ENCODE measurements around the gene RPS6KA2. TPM values are rescaled to one million over a fixed set of nuclear protein-coding genes. Genes with fewer than 3 reads are reported as not detected.

The RPS6KA2 gene
- total RNA-seq, 1 experiment from 2014 or later: 4.1 TPM

DNA sequence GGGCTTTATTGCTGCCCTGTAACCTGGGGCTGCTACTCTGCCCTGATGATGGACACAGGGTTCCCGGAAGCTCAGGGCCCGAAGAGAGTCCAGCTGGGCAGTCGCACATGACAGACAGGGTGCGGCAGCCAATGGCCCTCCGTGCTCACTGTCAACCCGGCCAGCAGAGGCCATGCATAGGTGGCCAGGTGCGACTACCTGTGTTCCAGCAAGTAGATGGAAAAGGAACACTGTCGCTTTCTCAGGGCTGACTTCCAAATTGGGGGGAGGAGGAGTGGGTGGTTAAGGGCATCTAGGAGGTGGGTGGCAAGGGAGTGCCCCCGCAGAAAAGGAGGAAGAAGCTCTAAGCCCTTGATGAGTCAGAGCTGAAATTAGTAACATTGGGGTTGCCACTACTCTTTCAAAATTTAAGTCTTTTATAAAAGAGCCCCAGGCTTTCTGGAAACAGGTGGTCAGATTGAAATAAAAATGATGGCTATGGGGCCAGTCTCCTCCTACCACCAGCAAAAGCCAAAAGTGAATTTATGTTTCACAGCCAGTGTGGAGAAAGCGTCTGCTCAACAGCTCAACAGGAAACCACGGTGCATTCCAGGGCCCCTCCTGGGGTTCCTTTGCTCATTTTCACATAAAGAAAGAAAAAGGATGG, 38.2 kb downstream of the RPS6KA2 start:
- in situ Hi-C loops (cut with HindIII; ENCODE audit: low pct_unique_long_range_greater_than_20kb, low sequenced_read_pairs) (no loop called here), intact Hi-C loops (cut with micrococcal nuclease; ENCODE audit: unreplicated experiment) (no loop called here)
- Histone ChIP-seq H3K36me3 (ENCODE audit: control insufficient read depth, insufficient read depth, low read length) (no peaks in the 10 kb centered on the region), H3K27ac (ENCODE audit: low read length) (no peak overlapping the region), H3K4me1 (ENCODE audit: control insufficient read depth, insufficient read depth, low read length) (no peaks in the 10 kb centered on the region), H3K4me3 (ENCODE audit: low read depth in 2 of 2, low read length in 2 of 2) (no peak overlapping the region), H3K27me3 (ENCODE audit: control insufficient read depth, insufficient read depth, low read length) (no peaks in the 10 kb centered on the region; the same call in 1 of the 2 replicates), H3K9me3 (ENCODE audit: control insufficient read depth, insufficient read depth, low read depth, low read length) (no peaks in the 10 kb centered on the region)
- TF ChIP-seq TCF7L2 (IDR thresholded peaks at IDR 0.05; ENCODE audit: low read depth, low read length): no peak
- TF ChIP-seq, protein P1, sequence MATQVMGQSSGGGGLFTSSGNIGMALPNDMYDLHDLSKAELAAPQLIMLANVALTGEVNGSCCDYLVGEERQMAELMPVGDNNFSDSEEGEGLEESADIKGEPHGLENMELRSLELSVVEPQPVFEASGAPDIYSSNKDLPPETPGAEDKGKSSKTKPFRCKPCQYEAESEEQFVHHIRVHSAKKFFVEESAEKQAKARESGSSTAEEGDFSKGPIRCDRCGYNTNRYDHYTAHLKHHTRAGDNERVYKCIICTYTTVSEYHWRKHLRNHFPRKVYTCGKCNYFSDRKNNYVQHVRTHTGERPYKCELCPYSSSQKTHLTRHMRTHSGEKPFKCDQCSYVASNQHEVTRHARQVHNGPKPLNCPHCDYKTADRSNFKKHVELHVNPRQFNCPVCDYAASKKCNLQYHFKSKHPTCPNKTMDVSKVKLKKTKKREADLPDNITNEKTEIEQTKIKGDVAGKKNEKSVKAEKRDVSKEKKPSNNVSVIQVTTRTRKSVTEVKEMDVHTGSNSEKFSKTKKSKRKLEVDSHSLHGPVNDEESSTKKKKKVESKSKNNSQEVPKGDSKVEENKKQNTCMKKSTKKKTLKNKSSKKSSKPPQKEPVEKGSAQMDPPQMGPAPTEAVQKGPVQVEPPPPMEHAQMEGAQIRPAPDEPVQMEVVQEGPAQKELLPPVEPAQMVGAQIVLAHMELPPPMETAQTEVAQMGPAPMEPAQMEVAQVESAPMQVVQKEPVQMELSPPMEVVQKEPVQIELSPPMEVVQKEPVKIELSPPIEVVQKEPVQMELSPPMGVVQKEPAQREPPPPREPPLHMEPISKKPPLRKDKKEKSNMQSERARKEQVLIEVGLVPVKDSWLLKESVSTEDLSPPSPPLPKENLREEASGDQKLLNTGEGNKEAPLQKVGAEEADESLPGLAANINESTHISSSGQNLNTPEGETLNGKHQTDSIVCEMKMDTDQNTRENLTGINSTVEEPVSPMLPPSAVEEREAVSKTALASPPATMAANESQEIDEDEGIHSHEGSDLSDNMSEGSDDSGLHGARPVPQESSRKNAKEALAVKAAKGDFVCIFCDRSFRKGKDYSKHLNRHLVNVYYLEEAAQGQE (IDR thresholded peaks at IDR 0.05; ENCODE audit: insufficient read depth in 1 of 2, low read depth in 2 of 2, low read length in 1 of 2): no peak
- TF ChIP-seq, protein P2, sequence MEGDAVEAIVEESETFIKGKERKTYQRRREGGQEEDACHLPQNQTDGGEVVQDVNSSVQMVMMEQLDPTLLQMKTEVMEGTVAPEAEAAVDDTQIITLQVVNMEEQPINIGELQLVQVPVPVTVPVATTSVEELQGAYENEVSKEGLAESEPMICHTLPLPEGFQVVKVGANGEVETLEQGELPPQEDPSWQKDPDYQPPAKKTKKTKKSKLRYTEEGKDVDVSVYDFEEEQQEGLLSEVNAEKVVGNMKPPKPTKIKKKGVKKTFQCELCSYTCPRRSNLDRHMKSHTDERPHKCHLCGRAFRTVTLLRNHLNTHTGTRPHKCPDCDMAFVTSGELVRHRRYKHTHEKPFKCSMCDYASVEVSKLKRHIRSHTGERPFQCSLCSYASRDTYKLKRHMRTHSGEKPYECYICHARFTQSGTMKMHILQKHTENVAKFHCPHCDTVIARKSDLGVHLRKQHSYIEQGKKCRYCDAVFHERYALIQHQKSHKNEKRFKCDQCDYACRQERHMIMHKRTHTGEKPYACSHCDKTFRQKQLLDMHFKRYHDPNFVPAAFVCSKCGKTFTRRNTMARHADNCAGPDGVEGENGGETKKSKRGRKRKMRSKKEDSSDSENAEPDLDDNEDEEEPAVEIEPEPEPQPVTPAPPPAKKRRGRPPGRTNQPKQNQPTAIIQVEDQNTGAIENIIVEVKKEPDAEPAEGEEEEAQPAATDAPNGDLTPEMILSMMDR (IDR thresholded peaks at IDR 0.05): no peak
- TF ChIP-seq SIN3A (IDR thresholded peaks at IDR 0.05; ENCODE audit: borderline replicate concordance, insufficient read depth, low read depth, low read length): no peak
- no peak for TF ChIP-seq POLR2AphosphoS5 (IDR thresholded peaks at IDR 0.05; ENCODE audit: low read depth, low read length)
- ATAC-seq: no peak
- no TSS peak for BruUV-seq (replicated peaks)
- CTCF ChIA-PET: no interaction called here
- POLR2A ChIA-PET: no interaction called here
- no peak for DNase-seq (ENCODE audit: low read depth, low spot score)

DNA sequence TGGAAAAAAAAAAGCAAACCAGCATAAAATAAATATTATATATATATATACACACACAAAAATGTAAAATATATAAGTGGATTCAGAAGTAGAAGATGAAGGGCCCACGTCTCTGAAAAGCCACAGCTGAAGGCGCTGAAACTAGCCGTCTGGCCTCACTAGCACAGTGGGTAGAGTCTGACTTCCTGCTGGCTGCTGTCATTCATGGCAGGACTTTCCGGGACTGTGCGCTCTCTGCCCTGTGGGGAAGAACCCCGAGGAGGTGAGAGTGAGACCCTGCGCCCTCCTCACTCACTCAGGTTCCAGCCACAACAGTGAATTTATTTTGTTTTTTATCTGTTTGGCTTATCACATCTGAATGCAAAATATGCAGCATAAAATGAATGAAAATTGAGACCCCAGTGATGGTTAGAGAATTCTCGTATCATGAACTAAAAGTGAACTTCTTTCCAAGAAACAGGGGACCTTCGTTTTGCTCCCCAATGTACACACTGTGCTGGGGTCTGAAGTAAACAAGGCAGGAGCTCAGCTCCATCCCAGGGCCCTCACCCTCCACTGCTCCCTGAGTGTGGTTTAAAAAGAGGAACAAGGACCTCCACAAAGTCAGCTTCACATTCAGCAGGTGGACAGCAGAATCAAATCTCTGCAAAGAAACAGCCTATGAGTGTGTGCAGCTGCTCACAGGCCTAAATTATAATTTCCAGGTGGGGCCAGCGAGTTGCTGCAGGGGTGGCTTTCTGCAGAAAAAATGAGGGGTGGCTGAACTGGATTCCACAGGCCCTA, 39.2 kb downstream of the RPS6KA2 start:
- in situ Hi-C loops (cut with HindIII; ENCODE audit: low pct_unique_long_range_greater_than_20kb, low sequenced_read_pairs) (no loop called here), intact Hi-C loops (cut with micrococcal nuclease; ENCODE audit: unreplicated experiment) (no loop called here)
- DNase-seq (ENCODE audit: low read depth, low spot score): no peak
- H3K36me3 ChIP-seq (ENCODE audit: control insufficient read depth, insufficient read depth, low read length): no peaks in the 10 kb centered on the region
- BruUV-seq (replicated peaks): no TSS peak
- ATAC-seq: no peak
- CTCF ChIA-PET: no interaction called here
- no peak overlapping the region for H3K27ac ChIP-seq (ENCODE audit: low read length)
- POLR2A ChIA-PET: no interaction called here
- H3K9me3 ChIP-seq (ENCODE audit: control insufficient read depth, insufficient read depth, low read depth, low read length): no peaks in the 10 kb centered on the region
- no peaks in the 10 kb centered on the region for H3K27me3 ChIP-seq (ENCODE audit: control insufficient read depth, insufficient read depth, low read length)
- TF ChIP-seq SIN3A (IDR thresholded peaks at IDR 0.05; ENCODE audit: borderline replicate concordance, insufficient read depth, low read depth, low read length) (no peak), TCF7L2 (IDR thresholded peaks at IDR 0.05; ENCODE audit: low read depth, low read length) (no peak), POLR2AphosphoS5 (IDR thresholded peaks at IDR 0.05; ENCODE audit: low read depth, low read length) (no peak)
- TF ChIP-seq, protein P1 (IDR thresholded peaks at IDR 0.05; ENCODE audit: insufficient read depth in 1 of 2, low read depth in 2 of 2, low read length in 1 of 2): no peak
- TF ChIP-seq, protein P2 (IDR thresholded peaks at IDR 0.05): no peak
- no peaks in the 10 kb centered on the region for H3K4me1 ChIP-seq (ENCODE audit: control insufficient read depth, insufficient read depth, low read length)
- no peak overlapping the region for H3K4me3 ChIP-seq (ENCODE audit: low read depth in 2 of 2, low read length in 2 of 2)

Measured in Panc1 (cell line).